ENCODE measurements around the gene TRIP13. TPM values are rescaled to one million over a fixed set of nuclear protein-coding genes. Genes with fewer than 3 reads are reported as not detected.

The TRIP13 gene
- total RNA-seq, 1 experiment from 2014 or later, result 69.0 TPM

DNA sequence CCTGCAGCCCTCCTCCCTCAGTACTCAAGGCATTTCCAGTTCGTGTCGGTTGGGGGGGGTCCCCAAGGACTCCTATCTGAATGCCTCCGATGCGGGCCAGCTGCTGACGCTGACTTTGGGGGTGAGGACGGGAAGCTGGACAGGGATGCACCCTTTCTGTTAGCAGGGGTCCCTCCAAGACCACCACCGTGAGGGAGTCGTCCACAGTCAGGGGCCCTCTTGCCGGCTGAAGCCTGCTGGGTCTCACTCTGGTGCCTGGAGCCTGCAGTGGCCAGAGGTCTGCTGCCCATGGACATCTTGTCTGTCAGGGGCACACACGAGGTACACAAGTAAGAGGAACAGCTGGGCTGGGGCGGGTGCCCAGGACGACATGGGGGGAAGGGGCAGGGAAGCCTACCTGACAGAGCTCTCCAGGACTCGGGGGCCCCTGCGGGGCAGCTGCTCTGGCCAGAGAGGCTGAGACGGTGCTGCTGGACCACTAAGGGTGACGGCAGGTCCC lies 32.8 kb upstream of the TRIP13 start:
- Histone ChIP-seq H2AFZ (ENCODE audit: low read length) (no peak overlapping the region), H3K9ac (ENCODE audit: low read length) (no peak overlapping the region), H3K36me3 (ENCODE audit: low read depth, low read length) (peaks cover 21% of the 10 kb centered on the region; the same call in 1 of the 2 replicates), H3K79me2 (ENCODE audit: low read length) (no peaks in the 10 kb centered on the region), H3K27ac (ENCODE audit: low read length) (no peak overlapping the region), H4K20me1 (ENCODE audit: low read length) (no peaks in the 10 kb centered on the region), H3K9me2 (replicated peaks; ENCODE audit: low read length) (no peaks in the 10 kb centered on the region), H3K27me3 (ENCODE audit: low read length) (no peaks in the 10 kb centered on the region), H3F3A (ENCODE audit: low read length, unreplicated experiment) (no peaks in the 10 kb centered on the region), H3K4me2 (ENCODE audit: low read length) (no peak overlapping the region), H3K9me3 (ENCODE audit: low read length) (no peaks in the 10 kb centered on the region), H3K4me3 (ENCODE audit: low read length) (no peak overlapping the region), H3K4me1 (ENCODE audit: insufficient read depth, low read length) (no peaks in the 10 kb centered on the region)
- intact Hi-C loops (cut with micrococcal nuclease), result no loop called here
- ATAC-seq (no peak), DNase-seq (no peak)
- TF ChIP-seq CTCF (conservative IDR thresholded peaks at IDR 0.05; ENCODE audit: low read depth, low read length), result no peak
- TF ChIP-seq EZH2phosphoT487 (IDR thresholded peaks at IDR 0.05; ENCODE audit: borderline replicate concordance, low read length), result no peak
- no peak for TF ChIP-seq EZH2 (IDR thresholded peaks at IDR 0.05; ENCODE audit: low read length, unreplicated experiment)
- ChIA-PET POLR2A (ENCODE audit: unreplicated experiment) (no interaction called here), CTCF (no interaction called here)
- BruUV-seq (replicated peaks), result no TSS peak

- Histone ChIP-seq H3K27ac (ENCODE audit: low read length) (no peak overlapping the region), H3K4me1 (ENCODE audit: insufficient read depth, low read length) (no peaks in the 10 kb centered on the region), H3K4me3 (ENCODE audit: low read length) (no peak overlapping the region), H3F3A (ENCODE audit: low read length, unreplicated experiment) (no peaks in the 10 kb centered on the region), H4K20me1 (ENCODE audit: low read length) (no peaks in the 10 kb centered on the region), H2AFZ (ENCODE audit: low read length) (no peak overlapping the region), H3K36me3 (ENCODE audit: low read depth, low read length) (peaks cover 26% of the 10 kb centered on the region; the same call in 1 of the 2 replicates), H3K79me2 (ENCODE audit: low read length) (no peaks in the 10 kb centered on the region), H3K9me2 (replicated peaks; ENCODE audit: low read length) (no peaks in the 10 kb centered on the region), H3K4me2 (ENCODE audit: low read length) (no peak overlapping the region), H3K9me3 (ENCODE audit: low read length) (no peaks in the 10 kb centered on the region), H3K27me3 (ENCODE audit: low read length) (no peaks in the 10 kb centered on the region), H3K9ac (ENCODE audit: low read length) (no peak overlapping the region)
- BruUV-seq (replicated peaks), result TSS peak; percentile 17
- intact Hi-C loops (cut with micrococcal nuclease), result no loop called here
- DNase-seq (no peak), ATAC-seq (no peak)
- POLR2A ChIA-PET (ENCODE audit: unreplicated experiment), result no interaction called here
- TF ChIP-seq EZH2phosphoT487 (IDR thresholded peaks at IDR 0.05; ENCODE audit: borderline replicate concordance, low read length) (no peak), EZH2 (IDR thresholded peaks at IDR 0.05; ENCODE audit: low read length, unreplicated experiment) (no peak), CTCF (conservative IDR thresholded peaks at IDR 0.05; ENCODE audit: low read depth, low read length) (no peak)
- CTCF ChIA-PET, result no interaction called here
These were observed 32.1 kb upstream of the TRIP13 start for GRCh38 chr5:860506-861150.

All from PC-3 (cell line).